Ovary (tissue), 3 donors: ENCODE results near the gene KDSR.

ENCODE experiments used
- EP300 ChIP-seq: sonication (generic); formaldehyde crosslinking; IDR thresholded peaks from one replicate; pipeline ENCODE4 v1.6.1; 2017; ENCODE audit warnings: antibody characterized with exemption
- TF ChIP-seq, protein P1 (sequence below), 3 donors: fragments of 450-650 bp in 2 of 3; fragments of 200-600 bp in 1 of 3; IDR thresholded peaks; one replicate each; pipeline versions ENCODE4 v1.5.1 to v1.8.0; 2016 to 2022; ENCODE audit warnings: antibody characterized with exemption in 3 of 3, mild to moderate bottlenecking in 1 of 3
- donor health status: DM: no; HTN: no; CAD: no.

DNA sequence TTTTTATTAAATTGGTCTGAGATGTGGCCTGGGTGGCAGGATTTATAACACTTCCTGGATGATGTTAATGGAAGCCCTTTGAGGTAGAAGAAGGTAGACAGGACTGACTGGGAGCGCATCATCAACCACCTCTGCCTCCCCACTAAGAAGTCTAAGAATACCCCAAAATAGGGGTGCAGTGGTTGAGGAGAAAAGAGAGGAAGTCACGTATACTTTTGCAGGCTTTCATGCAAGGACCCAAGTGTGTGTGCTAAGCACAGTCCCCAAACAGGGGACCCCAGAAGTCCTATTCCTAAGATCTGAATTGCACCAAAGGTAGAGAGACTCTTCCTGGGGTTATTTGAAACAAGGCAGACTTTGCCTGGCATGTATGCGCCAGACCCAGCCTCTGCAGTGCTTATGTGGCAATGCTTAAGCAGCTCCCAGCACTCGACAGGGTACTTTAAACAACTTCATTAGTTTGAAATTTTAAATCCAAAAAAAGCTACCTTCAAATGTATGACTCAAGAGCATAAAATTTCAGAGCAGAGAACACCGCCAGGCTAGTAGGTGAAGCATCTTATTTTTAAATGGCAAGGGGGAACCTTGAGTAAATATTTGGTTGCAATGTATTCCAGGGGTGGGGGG, 82.7 kb downstream of the KDSR start:
- TF ChIP-seq, protein P1, sequence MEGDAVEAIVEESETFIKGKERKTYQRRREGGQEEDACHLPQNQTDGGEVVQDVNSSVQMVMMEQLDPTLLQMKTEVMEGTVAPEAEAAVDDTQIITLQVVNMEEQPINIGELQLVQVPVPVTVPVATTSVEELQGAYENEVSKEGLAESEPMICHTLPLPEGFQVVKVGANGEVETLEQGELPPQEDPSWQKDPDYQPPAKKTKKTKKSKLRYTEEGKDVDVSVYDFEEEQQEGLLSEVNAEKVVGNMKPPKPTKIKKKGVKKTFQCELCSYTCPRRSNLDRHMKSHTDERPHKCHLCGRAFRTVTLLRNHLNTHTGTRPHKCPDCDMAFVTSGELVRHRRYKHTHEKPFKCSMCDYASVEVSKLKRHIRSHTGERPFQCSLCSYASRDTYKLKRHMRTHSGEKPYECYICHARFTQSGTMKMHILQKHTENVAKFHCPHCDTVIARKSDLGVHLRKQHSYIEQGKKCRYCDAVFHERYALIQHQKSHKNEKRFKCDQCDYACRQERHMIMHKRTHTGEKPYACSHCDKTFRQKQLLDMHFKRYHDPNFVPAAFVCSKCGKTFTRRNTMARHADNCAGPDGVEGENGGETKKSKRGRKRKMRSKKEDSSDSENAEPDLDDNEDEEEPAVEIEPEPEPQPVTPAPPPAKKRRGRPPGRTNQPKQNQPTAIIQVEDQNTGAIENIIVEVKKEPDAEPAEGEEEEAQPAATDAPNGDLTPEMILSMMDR (IDR thresholded peaks at IDR 0.05), result no peak
- TF ChIP-seq EP300, result no peak
